ENCODE results near the gene LSMEM2.

DNA sequence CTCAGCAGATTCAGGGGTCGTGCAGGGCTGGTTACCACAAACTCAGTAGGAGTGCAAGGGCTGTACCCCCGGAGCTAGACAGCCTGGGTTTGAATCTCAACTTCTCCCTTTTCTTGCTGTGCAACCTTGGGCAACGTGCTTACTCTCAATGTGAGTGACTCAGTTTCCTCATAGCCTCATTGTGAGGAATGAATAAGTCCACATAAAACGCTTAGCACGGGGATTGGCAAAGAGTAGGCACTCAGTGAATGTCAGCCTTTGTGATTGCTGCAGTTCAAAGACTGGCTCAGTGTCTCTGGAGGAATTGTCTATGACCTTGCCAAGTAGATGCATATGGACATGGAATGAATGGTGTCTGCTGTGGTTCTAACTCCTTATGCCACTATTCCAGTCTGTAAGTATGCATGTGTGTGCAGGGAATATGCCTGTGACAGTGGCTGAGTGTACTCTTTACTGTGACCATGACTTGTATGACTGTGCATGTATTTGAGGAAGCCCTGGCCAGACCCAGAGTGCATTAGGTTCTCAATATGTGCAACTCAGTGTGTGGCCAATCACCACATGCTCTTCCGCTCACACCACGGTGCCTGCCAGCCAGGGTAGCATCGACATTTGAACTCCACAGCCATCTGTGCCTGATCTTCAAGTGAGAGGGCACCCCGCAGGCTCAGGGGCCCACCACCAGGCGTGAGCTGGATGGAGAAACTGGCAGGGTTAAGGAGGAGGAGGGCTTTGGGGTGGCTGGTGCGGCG lies 21.2 kb downstream of the LSMEM2 start:
- TF ChIP-seq POLR2AphosphoS5 (IDR thresholded peaks at IDR 0.05; ENCODE audit: borderline replicate concordance, low read depth, low read length), result no peak
- TF ChIP-seq EZH2 (IDR thresholded peaks at IDR 0.05), result no peak

Data from SK-N-MC (cell line).